Measurements from ENCODE around the gene LAMC3. TPM values are rescaled to one million over a fixed set of nuclear protein-coding genes. Genes with fewer than 3 reads are reported as not detected.

Gene LAMC3
- total and polyA plus RNA-seq, 2 experiments from 2014 or later = 29.5 to 43.4 TPM

DNA sequence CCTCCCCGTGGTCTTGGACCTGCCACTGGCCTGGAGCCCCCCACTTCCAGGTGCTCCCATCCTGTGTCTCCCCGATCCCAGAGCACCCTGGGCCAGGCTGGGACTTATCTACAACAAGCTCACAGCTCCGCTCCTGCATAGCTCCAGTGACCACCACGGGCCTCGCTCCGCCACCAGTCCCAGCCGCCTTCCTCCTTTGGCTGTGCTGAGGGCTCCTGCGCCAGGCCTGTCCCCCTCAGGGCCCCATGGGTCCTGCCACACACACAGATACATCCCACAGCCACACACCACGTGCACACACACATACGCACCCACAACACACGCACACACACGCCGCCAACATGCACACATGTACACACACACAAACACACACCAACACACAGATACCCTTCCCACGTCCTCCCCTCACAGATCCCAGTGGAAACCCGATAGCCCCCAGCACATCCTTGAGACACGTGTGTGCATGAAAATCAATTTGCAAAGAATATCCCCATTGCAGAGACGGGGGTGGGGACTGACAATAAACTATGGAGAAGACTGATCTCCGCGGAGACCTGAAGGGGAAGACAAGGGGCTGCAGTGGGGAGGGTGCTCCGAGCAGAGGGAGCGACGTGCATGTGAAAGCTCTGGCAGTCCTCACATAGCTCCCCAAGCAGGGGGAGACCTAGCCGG lies 18.5 kb upstream of the LAMC3 start:
- H3K79me2 ChIP-seq = no peaks in the 10 kb centered on the region
- no peak overlapping the region for H3K4me2 ChIP-seq
- H3K4me1 ChIP-seq (ENCODE audit: insufficient read depth) = peaks cover 5% of the 10 kb centered on the region
- TF ChIP-seq EZH2 (IDR thresholded peaks at IDR 0.05; ENCODE audit: borderline replicate concordance) = no peak
- TF ChIP-seq CTCF (IDR thresholded peaks at IDR 0.05; ENCODE audit: poor library complexity) = no peak
- no peak for TF ChIP-seq EZH2phosphoT487 (IDR thresholded peaks at IDR 0.05; ENCODE audit: low read depth, severe bottlenecking, unreplicated experiment)
- no peaks in the 10 kb centered on the region for H4K20me1 ChIP-seq (ENCODE audit: insufficient read depth, poor library complexity, severe bottlenecking)
- no peak overlapping the region for H2AFZ ChIP-seq
- no peak overlapping the region for H3K27ac ChIP-seq
- no peak for DNase-seq (ENCODE audit: low spot score)
- no peaks in the 10 kb centered on the region for H3K27me3 ChIP-seq
- H3K9me3 ChIP-seq (ENCODE audit: low read depth) = no peaks in the 10 kb centered on the region
- H3K36me3 ChIP-seq (replicated peaks; ENCODE audit: insufficient read depth, low read depth) = no peaks in the 10 kb centered on the region
- WGBS (ENCODE audit: low lambda C conversion rate, missing lambda C conversion rate) = 65% methylated on average over 22 of the region's 23 CpGs
- no peaks in the 10 kb centered on the region for H3K9me2 ChIP-seq (replicated peaks; ENCODE audit: insufficient read depth)
- no peak overlapping the region for H3K4me3 ChIP-seq

- peaks cover 5% of the 10 kb centered on the region for H3K4me1 ChIP-seq (ENCODE audit: insufficient read depth)
- no peaks in the 10 kb centered on the region for H4K20me1 ChIP-seq (ENCODE audit: insufficient read depth, poor library complexity, severe bottlenecking)
- DNase-seq (ENCODE audit: low spot score) = no peak
- no peak overlapping the region for H2AFZ ChIP-seq
- no peak for TF ChIP-seq EZH2phosphoT487 (IDR thresholded peaks at IDR 0.05; ENCODE audit: low read depth, severe bottlenecking, unreplicated experiment)
- TF ChIP-seq EZH2 (IDR thresholded peaks at IDR 0.05; ENCODE audit: borderline replicate concordance) = no peak
- TF ChIP-seq CTCF (IDR thresholded peaks at IDR 0.05; ENCODE audit: poor library complexity) = no peak
- H3K9me3 ChIP-seq (ENCODE audit: low read depth) = no peaks in the 10 kb centered on the region
- H3K9me2 ChIP-seq (replicated peaks; ENCODE audit: insufficient read depth) = no peaks in the 10 kb centered on the region
- H3K27ac ChIP-seq = no peak overlapping the region
- no peaks in the 10 kb centered on the region for H3K36me3 ChIP-seq (replicated peaks; ENCODE audit: insufficient read depth, low read depth)
- H3K27me3 ChIP-seq = no peaks in the 10 kb centered on the region
- no peaks in the 10 kb centered on the region for H3K79me2 ChIP-seq
- peak overlapping the region; percentile 27 for H3K4me2 ChIP-seq
- WGBS (ENCODE audit: low lambda C conversion rate, missing lambda C conversion rate) = 59% methylated on average over 26 of the region's 26 CpGs
- no peak overlapping the region for H3K4me3 ChIP-seq
Measured at GRCh38 chr9:130990978-130991777, 17.8 kb upstream of the LAMC3 start.

DNA sequence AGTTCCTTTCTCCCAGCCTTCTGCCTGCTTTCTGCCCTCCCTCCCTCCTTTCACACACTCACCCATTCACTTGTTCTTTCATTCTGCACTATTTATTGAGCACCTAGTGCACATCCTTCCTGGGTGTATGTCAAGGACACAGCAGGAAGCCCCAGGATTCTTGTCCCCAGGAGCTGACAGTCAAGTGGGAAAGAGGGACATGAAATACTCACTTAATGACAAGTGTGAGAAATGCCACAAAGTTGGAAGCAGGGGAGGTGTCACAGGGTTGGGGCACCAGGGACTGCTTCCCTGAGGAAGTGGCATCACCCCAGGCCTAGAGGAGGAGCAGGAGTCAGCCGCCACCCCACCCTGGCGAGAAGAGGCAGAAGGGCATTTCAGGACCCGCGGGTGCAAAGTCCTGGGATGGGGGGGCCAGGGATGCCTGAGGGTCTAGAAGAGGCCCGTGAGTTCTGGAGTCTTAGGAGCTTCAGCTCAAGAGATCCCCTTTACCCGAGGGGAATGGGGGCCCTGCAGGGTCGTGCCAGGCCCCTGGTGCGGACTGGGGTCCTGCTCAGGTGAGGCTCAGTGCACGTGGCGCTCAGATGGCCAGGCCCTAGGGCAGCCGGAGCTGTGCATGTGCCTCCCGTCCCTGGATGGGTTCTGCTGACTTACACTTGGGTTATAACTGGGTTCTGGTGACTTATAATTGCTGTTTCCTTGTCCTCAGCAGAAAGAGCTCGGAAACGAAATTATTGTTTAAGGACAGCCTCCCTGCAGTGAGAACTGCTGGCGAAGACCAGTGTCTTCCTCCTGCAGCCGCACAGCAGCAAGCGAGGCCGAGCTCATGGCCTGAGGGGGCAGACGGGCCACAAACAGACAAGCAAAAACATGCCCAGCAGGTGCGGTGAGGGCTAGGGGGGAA lies 16.9 kb upstream of the LAMC3 start:
- Histone ChIP-seq H3K27me3 (no peaks in the 10 kb centered on the region), H2AFZ (no peak overlapping the region), H3K79me2 (no peaks in the 10 kb centered on the region), H3K9me3 (ENCODE audit: low read depth) (no peaks in the 10 kb centered on the region), H4K20me1 (ENCODE audit: insufficient read depth, poor library complexity, severe bottlenecking) (no peaks in the 10 kb centered on the region), H3K4me3 (no peak overlapping the region), H3K36me3 (replicated peaks; ENCODE audit: insufficient read depth, low read depth) (no peaks in the 10 kb centered on the region), H3K4me2 (no peak overlapping the region), H3K27ac (no peak overlapping the region), H3K4me1 (ENCODE audit: insufficient read depth) (peaks cover 5% of the 10 kb centered on the region), H3K9me2 (replicated peaks; ENCODE audit: insufficient read depth) (no peaks in the 10 kb centered on the region)
- 90% methylated on average over 19 of the region's 20 CpGs for WGBS (ENCODE audit: low lambda C conversion rate, missing lambda C conversion rate)
- DNase-seq (ENCODE audit: low spot score) = no peak
- no peak for TF ChIP-seq CTCF (IDR thresholded peaks at IDR 0.05; ENCODE audit: poor library complexity)
- TF ChIP-seq EZH2 (IDR thresholded peaks at IDR 0.05; ENCODE audit: borderline replicate concordance) = no peak
- no peak for TF ChIP-seq EZH2phosphoT487 (IDR thresholded peaks at IDR 0.05; ENCODE audit: low read depth, severe bottlenecking, unreplicated experiment)
